22Rv1 (cell line): ENCODE data around the gene MMP21.

ENCODE experiments used
- ZFX ChIP-seq: fragments of 450-650 bp; IDR thresholded peaks from 2 replicates; pipeline ENCODE4 v1.6.1; 2017; ENCODE audit warnings: antibody characterized with exemption, borderline replicate concordance
- TF ChIP-seq, protein P1 (sequence below): fragments of 450-650 bp; IDR thresholded peaks from 2 replicates; pipeline ENCODE4 v1.5.1; 2017; ENCODE audit warnings: mild to moderate bottlenecking

DNA sequence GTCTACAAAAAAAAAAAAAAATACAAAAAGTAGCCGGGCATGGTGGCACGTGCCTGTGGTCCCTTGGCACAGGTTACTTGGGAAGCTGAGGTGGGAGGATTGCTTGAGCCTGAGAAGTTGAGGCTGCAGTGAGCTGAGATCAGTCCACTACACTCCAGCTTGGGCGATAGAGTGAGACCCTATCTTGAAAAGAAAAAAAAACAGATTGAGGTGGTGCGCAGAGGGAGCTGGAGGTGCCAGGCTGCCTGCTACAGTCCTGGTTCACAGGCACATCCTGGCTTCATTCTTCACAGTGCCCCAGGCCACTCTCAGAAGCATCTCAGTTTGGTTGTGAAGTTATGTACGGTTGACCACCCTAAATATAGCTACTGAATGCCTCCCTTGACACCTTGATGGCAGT lies 4.8 kb downstream of the MMP21 start:
- TF ChIP-seq, protein P1, sequence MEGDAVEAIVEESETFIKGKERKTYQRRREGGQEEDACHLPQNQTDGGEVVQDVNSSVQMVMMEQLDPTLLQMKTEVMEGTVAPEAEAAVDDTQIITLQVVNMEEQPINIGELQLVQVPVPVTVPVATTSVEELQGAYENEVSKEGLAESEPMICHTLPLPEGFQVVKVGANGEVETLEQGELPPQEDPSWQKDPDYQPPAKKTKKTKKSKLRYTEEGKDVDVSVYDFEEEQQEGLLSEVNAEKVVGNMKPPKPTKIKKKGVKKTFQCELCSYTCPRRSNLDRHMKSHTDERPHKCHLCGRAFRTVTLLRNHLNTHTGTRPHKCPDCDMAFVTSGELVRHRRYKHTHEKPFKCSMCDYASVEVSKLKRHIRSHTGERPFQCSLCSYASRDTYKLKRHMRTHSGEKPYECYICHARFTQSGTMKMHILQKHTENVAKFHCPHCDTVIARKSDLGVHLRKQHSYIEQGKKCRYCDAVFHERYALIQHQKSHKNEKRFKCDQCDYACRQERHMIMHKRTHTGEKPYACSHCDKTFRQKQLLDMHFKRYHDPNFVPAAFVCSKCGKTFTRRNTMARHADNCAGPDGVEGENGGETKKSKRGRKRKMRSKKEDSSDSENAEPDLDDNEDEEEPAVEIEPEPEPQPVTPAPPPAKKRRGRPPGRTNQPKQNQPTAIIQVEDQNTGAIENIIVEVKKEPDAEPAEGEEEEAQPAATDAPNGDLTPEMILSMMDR = no peak
- no peak for TF ChIP-seq ZFX
